RWPE2 (cell line): Measurements from ENCODE around the gene INAFM2.

Source experiments
- ATAC-seq: fragments of 200-7000 bp; cut with Tn5 transposase; 3 replicates; pipeline ENCODE4 v1.9.1; 2021; ENCODE audit warnings: low read depth
- DNase-seq: peaks from one replicate; pipeline ENCODE4 v3.0.0-alpha.2; 2020; ENCODE audit warnings: low spot score
- H3K27ac ChIP-seq: fragments of 450-650 bp; 2 replicates; pipeline ENCODE4 v1.5.1; 2017; ENCODE audit warnings: mild to moderate bottlenecking; ENCODE audit not compliant: poor library complexity, severe bottlenecking
- H3K27me3 ChIP-seq: fragments of 250-450 bp; sonication (Bioruptor Pico); 2 replicates; pipeline ENCODE4 v1.5.1; 2021; ENCODE audit warnings: mild to moderate bottlenecking, moderate library complexity; ENCODE audit not compliant: insufficient read depth, poor library complexity, severe bottlenecking
- H3K36me3 ChIP-seq: fragments of 250-450 bp; sonication (Bioruptor Pico); 2 replicates; pipeline ENCODE4 v1.5.1; 2020; ENCODE audit warnings: low read depth, mild to moderate bottlenecking, moderate library complexity
- H3K4me1 ChIP-seq: fragments of 250-450 bp; sonication (Bioruptor Pico); 2 replicates; pipeline ENCODE4 v1.5.1; 2021; ENCODE audit warnings: mild to moderate bottlenecking, moderate library complexity; ENCODE audit not compliant: insufficient read depth, poor library complexity, severe bottlenecking
- H3K4me3 ChIP-seq: fragments of 250-450 bp; sonication (Bioruptor Pico); 2 replicates; pipeline ENCODE4 v1.5.1; 2021; ENCODE audit warnings: mild to moderate bottlenecking, moderate library complexity; ENCODE audit not compliant: severe bottlenecking
- H3K9me3 ChIP-seq: fragments of 250-450 bp; sonication (Bioruptor Pico); 2 replicates; pipeline ENCODE4 v1.5.1; 2021; ENCODE audit warnings: mild to moderate bottlenecking, moderate library complexity; ENCODE audit not compliant: severe bottlenecking
- TF ChIP-seq, protein P1 (sequence below): fragments of 450-650 bp; IDR thresholded peaks from one replicate; pipeline ENCODE4 v1.5.1; 2017; ENCODE audit warnings: mild to moderate bottlenecking, moderate library complexity; ENCODE audit not compliant: poor library complexity, severe bottlenecking

INAFM2 gene

DNA sequence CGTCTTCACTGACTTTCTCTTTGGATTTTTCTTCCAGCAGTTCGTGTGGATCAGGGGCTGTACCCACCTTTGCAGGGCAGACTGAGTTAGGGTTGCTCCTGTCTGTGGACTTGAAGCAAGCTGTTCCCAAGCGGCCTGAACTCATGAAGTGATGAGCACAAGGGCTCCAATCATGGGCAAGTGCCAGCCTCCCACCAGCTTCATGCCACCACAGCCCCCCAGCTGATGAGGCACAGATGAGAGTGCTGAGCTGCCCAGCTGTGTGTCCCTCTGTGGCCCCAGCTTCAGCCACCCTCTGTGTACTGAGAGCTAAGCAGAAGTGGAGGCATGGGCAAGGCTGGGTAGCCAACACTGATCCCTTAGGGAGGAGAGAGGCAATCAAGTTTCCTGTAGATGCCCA lies 12.5 kb upstream of the INAFM2 start:
- Histone ChIP-seq H3K4me1 (peaks cover 23% of the 10 kb centered on the region), H3K4me3 (no peak overlapping the region), H3K27me3 (no peaks in the 10 kb centered on the region), H3K36me3 (no peaks in the 10 kb centered on the region), H3K27ac (no peak overlapping the region), H3K9me3 (no peaks in the 10 kb centered on the region)
- TF ChIP-seq, protein P1, sequence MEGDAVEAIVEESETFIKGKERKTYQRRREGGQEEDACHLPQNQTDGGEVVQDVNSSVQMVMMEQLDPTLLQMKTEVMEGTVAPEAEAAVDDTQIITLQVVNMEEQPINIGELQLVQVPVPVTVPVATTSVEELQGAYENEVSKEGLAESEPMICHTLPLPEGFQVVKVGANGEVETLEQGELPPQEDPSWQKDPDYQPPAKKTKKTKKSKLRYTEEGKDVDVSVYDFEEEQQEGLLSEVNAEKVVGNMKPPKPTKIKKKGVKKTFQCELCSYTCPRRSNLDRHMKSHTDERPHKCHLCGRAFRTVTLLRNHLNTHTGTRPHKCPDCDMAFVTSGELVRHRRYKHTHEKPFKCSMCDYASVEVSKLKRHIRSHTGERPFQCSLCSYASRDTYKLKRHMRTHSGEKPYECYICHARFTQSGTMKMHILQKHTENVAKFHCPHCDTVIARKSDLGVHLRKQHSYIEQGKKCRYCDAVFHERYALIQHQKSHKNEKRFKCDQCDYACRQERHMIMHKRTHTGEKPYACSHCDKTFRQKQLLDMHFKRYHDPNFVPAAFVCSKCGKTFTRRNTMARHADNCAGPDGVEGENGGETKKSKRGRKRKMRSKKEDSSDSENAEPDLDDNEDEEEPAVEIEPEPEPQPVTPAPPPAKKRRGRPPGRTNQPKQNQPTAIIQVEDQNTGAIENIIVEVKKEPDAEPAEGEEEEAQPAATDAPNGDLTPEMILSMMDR, result no peak
- DNase-seq (peak; percentile 56), ATAC-seq (no peak)

GRCh38 chr15:40312370-40313158 lies 10.9 kb upstream of the INAFM2 start:
- Histone ChIP-seq H3K36me3 (no peaks in the 10 kb centered on the region), H3K27ac (no peak overlapping the region), H3K27me3 (no peaks in the 10 kb centered on the region), H3K4me3 (no peak overlapping the region), H3K9me3 (no peaks in the 10 kb centered on the region), H3K4me1 (peaks cover 23% of the 10 kb centered on the region)
- TF ChIP-seq, protein P1, result no peak
- ATAC-seq, result no peak
- peak; percentile 43 for DNase-seq

- DNase-seq (peak; percentile 96), ATAC-seq (peak; percentile 80)
- Histone ChIP-seq H3K4me1 (peaks cover 23% of the 10 kb centered on the region), H3K9me3 (no peaks in the 10 kb centered on the region), H3K27ac (peak overlapping the region; percentile 64), H3K4me3 (no peak overlapping the region), H3K36me3 (no peaks in the 10 kb centered on the region), H3K27me3 (no peaks in the 10 kb centered on the region)
- TF ChIP-seq, protein P1, result no peak
Measured at GRCh38 chr15:40313531-40314398, 9.7 kb upstream of the INAFM2 start.

- Histone ChIP-seq H3K4me1 (peaks cover 23% of the 10 kb centered on the region), H3K9me3 (no peaks in the 10 kb centered on the region), H3K4me3 (no peak overlapping the region), H3K27ac (peak overlapping the region; percentile 64), H3K27me3 (no peaks in the 10 kb centered on the region), H3K36me3 (no peaks in the 10 kb centered on the region)
- ATAC-seq (peak; percentile 81), DNase-seq (peak; percentile 70)
- TF ChIP-seq, protein P1, result no peak
Measured at GRCh38 chr15:40314723-40315276, 8.7 kb upstream of the INAFM2 start.
